HG03066 (cell line): Measurements from ENCODE around the gene CHRDL2.

Experiments
- ATAC-seq: cut with Tn5 transposase; IDR thresholded peaks from one replicate; pipeline ENCODE4 v1.9.1; 2021; ENCODE audit warnings: low read depth; ENCODE audit not compliant: unreplicated experiment

CHRDL2 gene

DNA sequence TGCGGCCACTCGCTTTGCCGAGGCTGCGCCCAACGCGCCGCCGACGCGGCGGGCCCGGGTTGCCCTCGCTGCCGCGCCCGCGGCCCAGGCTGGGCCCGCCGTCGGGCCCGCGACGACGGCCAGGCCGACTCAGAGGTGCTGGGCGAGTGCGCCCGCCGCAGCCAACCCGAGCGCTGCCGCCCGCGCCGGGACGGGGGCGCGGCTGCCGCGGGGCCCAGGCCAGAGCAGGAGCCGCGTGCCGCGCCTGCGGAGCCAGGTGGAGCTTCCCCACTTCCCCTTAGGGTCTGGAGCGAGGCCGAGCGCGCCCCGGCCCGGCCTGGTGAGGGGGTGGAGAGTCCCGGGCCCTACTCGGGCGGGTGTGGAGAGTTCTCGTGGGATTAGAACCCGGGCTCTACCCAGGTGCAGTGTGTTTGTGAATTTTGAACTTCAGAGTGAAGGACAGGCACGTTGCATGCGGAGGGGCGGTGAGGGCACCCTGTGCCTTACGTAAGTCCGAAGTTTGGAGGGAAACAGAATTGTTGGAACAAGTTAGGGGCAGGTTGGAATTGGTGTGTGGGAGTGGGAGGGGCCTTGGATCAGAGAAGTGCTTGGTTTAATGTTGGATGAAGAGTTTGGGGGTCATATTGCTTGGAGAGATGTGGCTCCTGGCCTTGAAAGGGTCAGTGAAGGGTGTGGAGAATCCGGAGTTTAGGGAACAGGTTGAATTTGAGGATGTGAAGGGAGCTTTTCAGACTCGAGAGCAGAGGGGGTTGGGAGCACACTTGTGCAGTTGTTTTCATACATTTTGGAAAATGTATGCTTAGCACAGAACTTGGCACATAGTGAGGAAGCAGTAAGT lies 18.1 kb upstream of the CHRDL2 start:
- ATAC-seq: peak; percentile 41

DNA sequence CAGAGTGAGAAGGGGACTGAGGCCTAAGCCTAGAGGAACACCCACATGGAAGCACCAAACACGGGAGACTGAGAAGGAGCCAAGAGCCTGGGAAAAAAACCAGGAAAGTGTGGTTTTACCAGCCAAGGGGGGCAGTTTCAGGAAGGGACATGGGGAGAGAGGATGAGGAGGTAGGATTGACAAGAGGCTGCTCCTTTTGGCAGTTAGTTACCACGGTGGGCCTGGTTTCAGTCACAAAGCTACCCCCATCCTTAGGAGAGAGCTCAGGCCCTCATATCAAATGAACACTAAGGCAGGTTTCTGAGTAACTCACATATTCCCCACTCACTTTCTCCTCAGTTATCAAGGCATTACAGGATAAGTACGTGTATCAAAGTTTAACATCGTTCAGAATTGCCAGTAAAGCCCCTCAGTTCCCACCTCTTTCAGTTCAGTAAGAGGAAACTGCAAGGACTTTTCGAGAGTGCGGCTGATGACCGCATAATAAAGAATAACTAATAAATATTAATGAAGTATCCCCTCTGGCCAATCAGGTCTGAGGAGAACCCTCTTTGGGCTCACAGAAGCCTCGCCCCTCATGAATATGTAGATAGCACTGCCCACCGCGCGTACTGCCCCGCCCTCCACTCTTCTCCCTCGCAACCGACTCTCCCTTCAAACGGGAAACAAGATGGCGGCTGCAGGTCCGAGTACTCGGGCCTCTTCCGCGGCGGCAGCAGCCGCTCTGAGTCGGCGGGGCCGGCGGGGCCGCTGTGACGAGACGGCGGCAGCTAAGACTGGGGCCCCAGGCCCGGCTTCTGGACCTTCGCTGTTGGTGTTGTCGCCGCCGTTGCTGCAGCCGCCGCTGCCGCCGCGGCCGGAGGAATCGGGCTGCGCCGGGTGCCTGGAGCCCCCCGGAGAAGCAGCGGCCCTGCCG lies 17.2 kb upstream of the CHRDL2 start, which contains the start of gene RNF169:
Gene RNF169, plus strand, starts transcription at position 639 of the 916 bp plus-strand sequence. Its CDS starts 32 bp downstream, at position 671.
- ATAC-seq: peak; percentile 99

DNA sequence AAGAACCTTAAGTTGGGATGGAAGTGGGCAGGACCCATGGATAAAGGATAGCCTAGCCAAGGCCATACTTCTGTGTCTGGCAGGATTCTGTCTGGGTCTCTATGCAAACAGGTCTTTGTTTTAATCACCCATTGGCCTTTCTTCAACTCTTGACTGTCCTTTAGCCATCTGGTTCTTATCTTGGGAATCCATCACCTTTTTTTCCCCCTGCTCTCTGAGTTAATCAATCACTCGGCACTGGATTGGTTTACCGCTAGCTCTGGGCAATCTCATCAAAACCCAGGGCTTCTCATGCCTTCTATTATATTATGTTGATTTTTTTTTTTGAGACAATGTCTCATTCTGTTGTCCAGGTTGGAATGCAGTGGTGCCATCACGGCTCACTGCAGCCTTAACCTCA lies 15.6 kb upstream of the CHRDL2 start:
- no peak for ATAC-seq

GRCh38 chr11:74744277-74744676 lies 13.1 kb upstream of the CHRDL2 start:
- no peak for ATAC-seq

GRCh38 chr11:74743640-74744039 lies 12.4 kb upstream of the CHRDL2 start:
- ATAC-seq: no peak

GRCh38 chr11:74742070-74742469 lies 10.8 kb upstream of the CHRDL2 start:
- ATAC-seq: no peak

GRCh38 chr11:74739546-74740270 lies 8.5 kb upstream of the CHRDL2 start:
- no peak for ATAC-seq

DNA sequence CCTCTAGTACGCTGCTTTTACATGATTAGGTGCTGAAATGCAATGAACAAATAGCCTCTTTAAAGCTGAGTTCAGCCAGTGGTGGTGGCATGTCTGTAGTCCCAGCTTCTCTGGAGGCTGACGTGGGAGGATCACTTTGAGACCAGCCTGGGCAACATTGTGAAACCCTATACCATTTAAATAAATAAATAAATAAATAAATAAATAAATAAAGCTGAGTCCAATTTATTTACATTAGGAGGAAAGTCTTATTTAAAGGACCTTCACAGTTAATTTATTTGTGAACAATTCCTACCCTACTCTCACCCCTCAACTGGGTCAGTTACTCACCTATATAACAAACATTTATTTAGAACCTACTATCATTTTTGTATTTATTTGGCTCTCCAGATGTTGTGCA lies 4.8 kb upstream of the CHRDL2 start:
- ATAC-seq: no peak

GRCh38 chr11:74735365-74735928 lies 4.2 kb upstream of the CHRDL2 start:
- no peak for ATAC-seq

DNA sequence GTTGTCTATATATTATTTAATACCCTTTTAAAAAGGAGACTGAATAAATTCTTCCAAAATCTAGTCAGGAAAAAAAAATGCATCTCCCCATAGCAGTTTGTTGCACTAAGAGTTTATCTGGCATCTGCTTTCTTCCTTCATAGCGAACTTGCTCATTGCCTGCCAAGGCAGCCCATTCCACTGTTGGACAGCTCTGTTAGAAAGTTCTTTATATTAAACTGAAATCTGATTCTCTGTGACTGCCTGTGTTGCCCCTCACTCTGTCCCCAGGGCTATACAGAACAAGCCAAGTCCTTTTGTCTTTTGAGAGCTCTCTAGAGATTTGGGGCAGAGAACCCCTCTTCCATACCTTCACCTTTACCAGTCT lies 3.3 kb upstream of the CHRDL2 start:
- ATAC-seq: no peak

DNA sequence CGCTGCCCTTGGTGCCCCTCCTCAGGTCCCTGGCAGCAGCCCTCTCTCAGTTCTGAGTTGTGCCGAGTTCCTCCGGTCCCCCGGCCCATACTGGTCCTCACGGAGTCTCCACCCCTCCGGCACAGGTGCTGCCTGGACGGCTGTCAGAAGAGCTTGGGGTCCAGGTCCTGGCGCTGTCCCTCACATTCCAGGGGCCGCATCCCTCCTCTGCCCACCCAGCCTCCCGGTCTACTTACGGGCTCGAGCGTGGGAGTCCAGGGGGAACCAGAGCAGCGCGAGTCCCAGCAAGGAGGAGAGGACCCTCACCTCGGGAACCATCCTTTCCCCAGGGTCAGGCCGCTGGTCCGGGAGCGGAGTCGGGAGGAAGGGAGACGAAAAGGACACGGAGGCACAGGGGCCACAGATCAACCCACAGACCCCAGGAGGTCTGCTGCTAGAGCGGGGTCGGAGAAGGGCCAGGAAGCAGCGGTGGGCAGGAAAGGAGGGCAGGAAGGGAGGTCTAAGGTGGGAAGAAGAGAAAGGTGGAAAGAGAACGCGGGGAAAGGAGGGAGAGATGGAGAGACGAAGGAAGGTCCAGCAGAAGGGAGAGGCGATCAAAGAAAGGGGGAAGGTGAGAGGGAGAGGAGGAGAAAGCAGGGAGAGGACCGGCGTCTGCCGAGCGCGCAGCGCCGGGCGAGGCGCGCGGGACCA lies 510 bp downstream of the CHRDL2 start:
- no peak for ATAC-seq

DNA sequence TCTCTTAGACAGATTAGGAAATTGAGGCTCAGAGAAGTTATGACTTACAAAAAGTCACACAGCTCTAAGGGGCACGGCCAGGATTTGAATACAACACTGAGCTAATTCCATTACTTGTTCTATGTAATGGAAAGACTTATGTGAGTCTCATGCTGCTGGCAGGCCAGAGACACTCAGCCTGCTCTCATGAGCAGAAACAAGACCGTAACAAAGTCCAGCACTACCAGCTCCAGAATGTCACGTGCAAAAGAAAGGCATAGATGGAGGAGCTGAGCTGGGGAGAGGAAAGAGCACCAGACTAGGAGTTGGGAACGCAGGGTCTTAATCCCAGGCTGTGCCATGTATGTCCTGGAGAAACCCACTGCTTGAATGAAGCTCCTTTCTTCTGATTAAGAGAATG lies 1.8 kb downstream of the CHRDL2 start:
- ATAC-seq: no peak

DNA sequence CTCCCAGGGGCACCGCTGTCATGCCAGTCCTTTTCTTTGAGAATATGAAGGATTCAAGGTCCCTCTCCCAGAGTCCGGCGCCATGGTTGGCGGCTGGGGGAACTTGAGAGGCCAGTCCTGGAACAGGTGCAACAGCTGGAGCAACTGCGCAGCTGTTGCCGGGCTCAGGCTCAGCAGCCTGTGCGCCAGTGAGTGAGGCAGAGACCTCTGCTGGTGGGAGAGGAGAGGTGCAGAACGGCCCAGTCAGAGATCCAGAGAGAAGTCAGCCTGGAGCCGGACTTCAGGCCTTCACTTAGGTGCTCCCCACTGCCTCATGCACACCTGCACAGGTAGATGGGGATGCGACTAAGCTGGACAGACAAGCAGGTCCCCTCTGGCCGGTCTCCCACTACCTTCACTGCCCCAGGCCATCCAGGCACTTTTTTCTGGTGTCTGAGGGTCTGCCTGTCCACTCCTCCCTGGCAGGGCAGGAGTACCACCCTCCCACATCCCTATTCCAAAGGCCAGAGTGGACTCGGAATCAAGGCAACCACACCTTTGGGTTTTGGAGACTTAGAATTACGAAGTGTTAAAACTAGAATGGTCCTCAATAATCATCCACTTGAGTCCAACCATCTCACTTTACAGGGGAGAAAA lies 4.6 kb downstream of the CHRDL2 start:
- ATAC-seq: no peak

DNA sequence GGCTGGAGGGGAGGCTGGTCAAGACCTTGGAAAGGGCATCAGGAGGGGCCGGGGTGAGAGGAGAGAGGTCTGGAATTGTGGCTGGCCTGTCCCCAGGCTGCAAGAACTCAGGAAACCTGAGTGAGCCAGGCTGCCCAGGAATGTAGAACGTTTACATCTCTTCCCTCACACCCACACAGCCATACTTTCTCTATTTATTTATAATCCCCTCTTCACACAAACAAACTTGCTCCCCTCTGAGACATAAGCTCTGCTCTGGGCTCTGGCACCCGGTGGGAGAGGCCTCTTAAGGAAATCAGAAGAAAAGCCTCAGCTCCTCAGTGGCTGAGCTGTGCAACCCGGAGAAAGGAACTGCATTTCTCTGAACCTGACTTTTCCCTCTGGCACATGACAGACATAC lies 5.5 kb downstream of the CHRDL2 start:
- no peak for ATAC-seq

- no peak for ATAC-seq
Measured at GRCh38 chr11:74723511-74723910, 7.7 kb downstream of the CHRDL2 start.

DNA sequence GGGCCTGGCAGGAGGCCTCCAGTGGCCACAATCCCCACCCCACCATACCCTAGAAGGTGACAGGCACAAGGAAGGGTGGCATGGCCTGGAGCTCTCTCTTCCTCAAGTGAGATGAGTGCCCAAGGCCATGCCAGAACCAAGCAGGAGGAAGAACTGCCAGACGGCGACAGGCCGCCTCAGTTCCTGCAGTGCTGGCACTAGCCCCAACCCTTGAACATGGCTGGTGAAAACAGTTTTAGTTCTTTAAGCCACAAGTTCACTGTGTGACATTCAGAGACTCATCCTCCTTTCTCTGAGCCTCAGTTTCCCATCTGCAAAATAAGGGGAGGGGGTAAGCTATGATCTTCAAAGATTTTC lies 9.8 kb downstream of the CHRDL2 start:
- ATAC-seq: no peak

GRCh38 chr11:74720596-74721478 lies 10.4 kb downstream of the CHRDL2 start:
- no peak for ATAC-seq

DNA sequence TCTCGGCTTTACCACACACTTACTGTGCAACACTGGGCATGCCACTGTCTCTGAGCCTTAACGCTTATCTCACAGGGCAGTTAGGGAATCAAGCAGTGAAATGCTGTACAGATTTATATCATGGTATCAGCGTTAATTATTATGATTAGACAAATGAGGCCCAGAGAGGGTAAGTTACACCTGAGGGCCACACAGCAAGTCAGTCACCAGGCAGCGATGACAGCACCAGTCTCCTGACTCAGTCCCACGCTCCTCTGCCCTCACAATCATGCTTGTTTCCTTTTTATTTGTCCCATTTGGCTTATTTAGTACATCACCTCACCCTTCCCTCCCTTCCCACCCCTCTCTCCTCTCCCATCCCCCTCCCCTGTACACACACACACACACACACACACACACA lies 12.2 kb downstream of the CHRDL2 start:
- no peak for ATAC-seq
